ENCODE results near the gene KCNAB1.

The KCNAB1 gene

DNA sequence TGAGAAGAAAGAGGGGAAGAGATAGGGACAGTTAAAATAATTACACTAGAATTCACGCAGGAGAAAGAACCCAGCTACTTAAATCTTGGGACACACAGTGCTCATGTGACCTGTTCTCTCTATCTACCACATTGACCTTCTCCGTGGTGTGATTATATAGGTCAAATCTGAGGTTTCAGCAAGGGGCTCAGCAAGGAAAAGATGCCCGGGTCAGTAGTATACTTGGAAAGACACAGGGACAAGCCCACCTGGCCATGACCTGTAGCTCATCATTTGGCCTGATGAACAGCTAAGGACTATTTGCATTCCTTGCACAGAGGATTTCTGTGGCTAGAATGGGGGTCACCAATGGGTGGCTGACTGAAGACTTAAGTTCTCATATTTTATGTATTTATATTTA is 362.6 kb downstream of the KCNAB1 start:
- no peak overlapping the region for H3K4me3 ChIP-seq (ENCODE audit: low read depth in 1 of 5, low read length in 5 of 5)
- no peaks in the 10 kb centered on the region for H3K27me3 ChIP-seq (ENCODE audit: control insufficient read depth in 5 of 5, insufficient read depth in 4 of 5, low read length in 5 of 5)
- no peaks in the 10 kb centered on the region for H3K9me3 ChIP-seq (ENCODE audit: control insufficient read depth in 5 of 5, low read length in 5 of 5)
- no peaks in the 10 kb centered on the region for H3K36me3 ChIP-seq (ENCODE audit: control insufficient read depth in 5 of 5, insufficient read depth in 5 of 5, low read length in 5 of 5)
- peaks cover 0 to 7% (median 0%) of the 10 kb centered on the region in 5 donors for H3K4me1 ChIP-seq (ENCODE audit: control insufficient read depth in 5 of 5, insufficient read depth in 5 of 5, low read length in 5 of 5)
- no peak overlapping the region for H3K27ac ChIP-seq (ENCODE audit: low read depth, low read length)
- H3K9ac ChIP-seq (ENCODE audit: low read length in 5 of 5) = no peak overlapping the region

DNA sequence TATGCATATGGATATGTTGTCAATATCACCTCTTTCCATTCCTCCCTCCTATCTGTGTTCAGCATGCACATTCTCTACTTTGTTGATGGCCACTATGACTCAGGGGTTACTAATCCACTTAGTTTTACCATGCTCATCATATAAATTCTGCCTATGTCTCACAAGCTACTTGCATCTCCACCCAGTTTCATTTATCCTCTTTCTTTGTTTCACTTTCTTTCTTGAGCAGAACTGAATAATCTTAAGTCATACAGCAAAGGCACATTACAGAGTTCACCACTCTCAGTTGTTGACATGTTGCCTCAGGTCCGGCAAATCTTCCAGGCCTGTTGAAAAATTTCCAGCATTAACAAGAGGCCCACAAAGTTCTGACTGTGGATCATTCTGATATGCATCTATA is 363.0 kb downstream of the KCNAB1 start:
- H3K9me3 ChIP-seq (ENCODE audit: control insufficient read depth in 5 of 5, low read length in 5 of 5) = no peaks in the 10 kb centered on the region
- H3K27ac ChIP-seq (ENCODE audit: low read depth, low read length) = no peak overlapping the region
- no peak overlapping the region for H3K9ac ChIP-seq (ENCODE audit: low read length in 5 of 5)
- no peaks in the 10 kb centered on the region for H3K27me3 ChIP-seq (ENCODE audit: control insufficient read depth in 5 of 5, insufficient read depth in 4 of 5, low read length in 5 of 5)
- no peaks in the 10 kb centered on the region for H3K36me3 ChIP-seq (ENCODE audit: control insufficient read depth in 5 of 5, insufficient read depth in 5 of 5, low read length in 5 of 5)
- no peak overlapping the region for H3K4me3 ChIP-seq (ENCODE audit: low read depth in 1 of 5, low read length in 5 of 5)
- H3K4me1 ChIP-seq (ENCODE audit: control insufficient read depth in 5 of 5, insufficient read depth in 5 of 5, low read length in 5 of 5) = peaks cover 0 to 7% (median 0%) of the 10 kb centered on the region in 5 donors

DNA sequence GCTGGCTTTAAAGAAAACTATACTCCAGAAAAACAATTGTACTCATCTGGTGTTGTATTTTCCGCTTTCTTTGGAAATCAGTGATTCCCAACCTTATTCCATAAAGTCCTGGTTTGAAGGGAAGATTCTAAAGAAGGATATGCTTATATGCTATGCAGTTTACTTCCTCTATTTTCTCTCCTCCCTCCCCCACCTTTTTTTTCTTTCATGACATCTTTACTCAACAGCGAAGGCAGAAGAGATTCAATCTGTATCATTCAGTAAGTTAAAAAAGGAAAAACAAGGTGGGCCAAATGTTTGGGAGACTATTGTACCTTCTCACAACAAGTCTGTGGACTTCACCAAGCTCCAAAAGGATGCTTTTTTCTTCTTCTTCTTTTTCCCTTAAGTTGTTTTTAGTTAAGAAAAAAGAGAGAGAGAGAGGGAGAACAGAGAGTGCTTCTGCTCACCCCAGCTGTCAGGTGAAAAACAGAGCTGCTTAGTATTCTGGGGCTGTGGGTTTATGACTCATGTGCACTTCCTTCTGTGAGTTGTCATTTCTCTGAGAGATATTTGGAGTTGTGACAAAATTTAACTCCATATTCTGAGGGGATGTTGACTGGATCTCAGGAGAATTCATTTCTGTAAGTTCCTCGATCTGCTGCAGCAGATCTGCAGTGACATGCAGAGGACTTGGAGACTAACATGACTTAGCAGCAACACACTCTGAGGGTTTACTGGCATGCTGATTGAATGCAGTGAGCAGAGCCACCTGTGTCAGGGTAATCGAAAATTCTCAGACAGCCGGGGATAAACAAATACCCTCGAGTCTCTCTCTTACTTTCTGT is 363.8 kb downstream of the KCNAB1 start:
- Histone ChIP-seq H3K4me1 (ENCODE audit: control insufficient read depth in 5 of 5, insufficient read depth in 5 of 5, low read length in 5 of 5) (peaks cover 0 to 7% (median 0%) of the 10 kb centered on the region in 5 donors), H3K9ac (ENCODE audit: low read length in 5 of 5) (no peak overlapping the region), H3K4me3 (ENCODE audit: low read depth in 1 of 5, low read length in 5 of 5) (no peak overlapping the region), H3K36me3 (ENCODE audit: control insufficient read depth in 5 of 5, insufficient read depth in 5 of 5, low read length in 5 of 5) (no peaks in the 10 kb centered on the region), H3K27ac (ENCODE audit: low read depth, low read length) (no peak overlapping the region), H3K27me3 (ENCODE audit: control insufficient read depth in 5 of 5, insufficient read depth in 4 of 5, low read length in 5 of 5) (no peaks in the 10 kb centered on the region), H3K9me3 (ENCODE audit: control insufficient read depth in 5 of 5, low read length in 5 of 5) (no peaks in the 10 kb centered on the region)

DNA sequence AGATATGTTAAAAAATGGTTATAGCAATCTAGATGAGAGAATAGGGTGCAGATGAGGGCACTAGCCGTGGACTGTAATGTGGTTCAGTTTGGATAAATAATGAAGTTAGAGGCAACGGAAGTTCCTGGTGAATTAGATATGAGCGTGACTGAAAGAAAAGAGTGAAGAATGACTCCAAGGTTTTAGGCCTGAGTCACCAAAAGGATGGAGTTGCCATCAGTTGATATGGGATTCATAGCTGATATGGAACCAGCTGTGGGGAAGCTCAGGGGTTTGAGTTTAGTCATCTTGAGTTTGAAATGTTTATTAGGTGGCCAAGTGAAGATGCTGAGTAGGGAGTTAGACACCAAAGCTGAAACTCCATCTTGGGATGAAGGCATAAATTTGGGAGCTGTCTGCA is 368.4 kb downstream of the KCNAB1 start:
- Histone ChIP-seq H3K9ac (ENCODE audit: low read length in 5 of 5) (no peak overlapping the region), H3K4me1 (ENCODE audit: control insufficient read depth in 5 of 5, insufficient read depth in 5 of 5, low read length in 5 of 5) (peaks cover 0 to 5% (median 2%) of the 10 kb centered on the region in 5 donors), H3K36me3 (ENCODE audit: control insufficient read depth in 5 of 5, insufficient read depth in 5 of 5, low read length in 5 of 5) (no peaks in the 10 kb centered on the region), H3K27ac (ENCODE audit: low read depth, low read length) (no peak overlapping the region), H3K27me3 (ENCODE audit: control insufficient read depth in 5 of 5, insufficient read depth in 4 of 5, low read length in 5 of 5) (no peaks in the 10 kb centered on the region), H3K4me3 (ENCODE audit: low read depth in 1 of 5, low read length in 5 of 5) (no peak overlapping the region), H3K9me3 (ENCODE audit: control insufficient read depth in 5 of 5, low read length in 5 of 5) (no peaks in the 10 kb centered on the region)

GRCh38 chr3:156489462-156489911 is 369.1 kb downstream of the KCNAB1 start:
- no peak overlapping the region for H3K4me3 ChIP-seq (ENCODE audit: low read depth in 1 of 5, low read length in 5 of 5)
- H3K9ac ChIP-seq (ENCODE audit: low read length in 5 of 5) = no peak overlapping the region
- H3K36me3 ChIP-seq (ENCODE audit: control insufficient read depth in 5 of 5, insufficient read depth in 5 of 5, low read length in 5 of 5) = no peaks in the 10 kb centered on the region
- no peak overlapping the region for H3K27ac ChIP-seq (ENCODE audit: low read depth, low read length)
- H3K27me3 ChIP-seq (ENCODE audit: control insufficient read depth in 5 of 5, insufficient read depth in 4 of 5, low read length in 5 of 5) = no peaks in the 10 kb centered on the region
- no peaks in the 10 kb centered on the region for H3K9me3 ChIP-seq (ENCODE audit: control insufficient read depth in 5 of 5, low read length in 5 of 5)
- H3K4me1 ChIP-seq (ENCODE audit: control insufficient read depth in 5 of 5, insufficient read depth in 5 of 5, low read length in 5 of 5) = peaks cover 0 to 4% (median 3%) of the 10 kb centered on the region in 5 donors

DNA sequence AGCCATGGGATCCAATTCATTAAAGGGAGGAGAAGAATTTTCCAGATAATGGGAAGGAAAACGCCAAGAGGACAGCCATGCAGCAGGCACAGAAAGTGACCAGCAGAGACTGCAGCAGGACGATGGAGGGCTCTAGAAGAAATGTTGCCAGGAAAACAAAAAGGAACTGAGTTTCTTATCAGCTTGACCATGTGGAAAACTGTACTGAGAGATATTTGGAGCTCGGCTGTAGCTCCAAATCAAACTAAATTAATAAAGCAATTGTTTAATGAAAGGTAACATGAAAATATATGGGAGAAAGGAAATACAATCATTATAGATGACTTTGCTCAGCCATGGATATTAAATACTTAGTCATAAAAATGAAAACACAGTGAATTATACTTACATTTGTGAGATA is 370.8 kb downstream of the KCNAB1 start:
- Histone ChIP-seq H3K27me3 (ENCODE audit: control insufficient read depth in 5 of 5, insufficient read depth in 4 of 5, low read length in 5 of 5) (no peaks in the 10 kb centered on the region), H3K9ac (ENCODE audit: low read length in 5 of 5) (no peak overlapping the region), H3K4me3 (ENCODE audit: low read depth in 1 of 5, low read length in 5 of 5) (no peak overlapping the region), H3K4me1 (ENCODE audit: control insufficient read depth in 5 of 5, insufficient read depth in 5 of 5, low read length in 5 of 5) (peaks cover 0 to 5% (median 3%) of the 10 kb centered on the region in 5 donors), H3K9me3 (ENCODE audit: control insufficient read depth in 5 of 5, low read length in 5 of 5) (no peaks in the 10 kb centered on the region), H3K36me3 (ENCODE audit: control insufficient read depth in 5 of 5, insufficient read depth in 5 of 5, low read length in 5 of 5) (no peaks in the 10 kb centered on the region), H3K27ac (ENCODE audit: low read depth, low read length) (no peak overlapping the region)

DNA sequence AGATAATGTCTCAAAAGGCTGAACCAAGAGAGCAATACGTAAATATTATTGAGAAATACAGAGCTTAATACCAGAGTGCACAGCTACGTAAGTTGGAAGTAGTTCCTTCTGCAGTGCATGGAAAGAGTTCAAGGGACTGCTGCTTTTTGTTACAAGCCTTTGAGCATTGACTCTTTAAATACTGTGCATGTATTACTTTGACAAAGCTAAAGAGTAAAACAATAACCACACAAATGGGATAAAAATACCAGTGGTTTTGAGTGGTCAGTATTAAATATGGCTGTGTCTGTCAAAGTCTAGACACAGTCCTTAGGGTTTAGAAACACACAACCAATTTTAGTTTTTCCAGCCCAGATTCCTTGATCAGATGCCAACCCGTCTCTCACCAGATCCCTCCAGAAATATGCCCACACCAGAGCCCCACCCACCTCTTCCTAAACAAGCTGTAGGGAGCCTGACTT is 372.5 kb downstream of the KCNAB1 start:
- H3K27ac ChIP-seq (ENCODE audit: low read depth, low read length) = no peak overlapping the region
- no peaks in the 10 kb centered on the region for H3K36me3 ChIP-seq (ENCODE audit: control insufficient read depth in 5 of 5, insufficient read depth in 5 of 5, low read length in 5 of 5)
- H3K4me1 ChIP-seq (ENCODE audit: control insufficient read depth in 5 of 5, insufficient read depth in 5 of 5, low read length in 5 of 5) = peaks cover 0 to 5% (median 3%) of the 10 kb centered on the region in 5 donors
- no peaks in the 10 kb centered on the region for H3K27me3 ChIP-seq (ENCODE audit: control insufficient read depth in 5 of 5, insufficient read depth in 4 of 5, low read length in 5 of 5)
- H3K9ac ChIP-seq (ENCODE audit: low read length in 5 of 5) = no peak overlapping the region
- H3K9me3 ChIP-seq (ENCODE audit: control insufficient read depth in 5 of 5, low read length in 5 of 5) = no peaks in the 10 kb centered on the region
- H3K4me3 ChIP-seq (ENCODE audit: low read depth in 1 of 5, low read length in 5 of 5) = no peak overlapping the region

- H3K27me3 ChIP-seq (ENCODE audit: control insufficient read depth in 5 of 5, insufficient read depth in 4 of 5, low read length in 5 of 5) = no peaks in the 10 kb centered on the region
- H3K4me3 ChIP-seq (ENCODE audit: low read depth in 1 of 5, low read length in 5 of 5) = no peak overlapping the region
- no peak overlapping the region for H3K9ac ChIP-seq (ENCODE audit: low read length in 5 of 5)
- no peaks in the 10 kb centered on the region for H3K36me3 ChIP-seq (ENCODE audit: control insufficient read depth in 5 of 5, insufficient read depth in 5 of 5, low read length in 5 of 5)
- H3K4me1 ChIP-seq (ENCODE audit: control insufficient read depth in 5 of 5, insufficient read depth in 5 of 5, low read length in 5 of 5) = peaks cover 0 to 5% (median 3%) of the 10 kb centered on the region in 5 donors
- H3K9me3 ChIP-seq (ENCODE audit: control insufficient read depth in 5 of 5, low read length in 5 of 5) = no peaks in the 10 kb centered on the region
- H3K27ac ChIP-seq (ENCODE audit: low read depth, low read length) = no peak overlapping the region
Observed at GRCh38 chr3:156493887-156494286, 373.5 kb downstream of the KCNAB1 start.

DNA sequence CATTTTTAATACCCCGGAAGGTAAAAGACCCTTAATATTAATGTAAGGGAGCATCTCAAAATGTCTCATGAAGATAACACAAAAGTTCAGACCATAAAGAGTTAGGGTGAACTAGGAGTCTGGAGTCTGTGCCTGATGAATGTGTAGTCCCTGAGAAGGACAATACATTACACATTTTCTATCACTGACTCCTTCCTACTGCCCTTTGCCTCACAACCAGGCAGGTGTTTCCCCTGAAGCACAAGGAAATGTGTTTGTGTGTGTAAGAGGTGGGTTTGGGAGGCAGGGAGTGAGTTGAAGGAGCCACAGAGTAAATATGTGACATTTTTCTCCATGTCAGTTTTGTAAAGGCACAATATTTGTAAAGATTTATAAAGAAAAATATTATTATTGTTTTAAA is 375.4 kb downstream of the KCNAB1 start:
- Histone ChIP-seq H3K27ac (ENCODE audit: low read depth, low read length) (no peak overlapping the region), H3K9me3 (ENCODE audit: control insufficient read depth in 5 of 5, low read length in 5 of 5) (no peaks in the 10 kb centered on the region), H3K36me3 (ENCODE audit: control insufficient read depth in 5 of 5, insufficient read depth in 5 of 5, low read length in 5 of 5) (no peaks in the 10 kb centered on the region), H3K4me3 (ENCODE audit: low read depth in 1 of 5, low read length in 5 of 5) (no peak overlapping the region), H3K27me3 (ENCODE audit: control insufficient read depth in 5 of 5, insufficient read depth in 4 of 5, low read length in 5 of 5) (no peaks in the 10 kb centered on the region), H3K9ac (ENCODE audit: low read length in 5 of 5) (no peak overlapping the region), H3K4me1 (ENCODE audit: control insufficient read depth in 5 of 5, insufficient read depth in 5 of 5, low read length in 5 of 5) (peaks cover 0 to 5% (median 3%) of the 10 kb centered on the region in 5 donors)

DNA sequence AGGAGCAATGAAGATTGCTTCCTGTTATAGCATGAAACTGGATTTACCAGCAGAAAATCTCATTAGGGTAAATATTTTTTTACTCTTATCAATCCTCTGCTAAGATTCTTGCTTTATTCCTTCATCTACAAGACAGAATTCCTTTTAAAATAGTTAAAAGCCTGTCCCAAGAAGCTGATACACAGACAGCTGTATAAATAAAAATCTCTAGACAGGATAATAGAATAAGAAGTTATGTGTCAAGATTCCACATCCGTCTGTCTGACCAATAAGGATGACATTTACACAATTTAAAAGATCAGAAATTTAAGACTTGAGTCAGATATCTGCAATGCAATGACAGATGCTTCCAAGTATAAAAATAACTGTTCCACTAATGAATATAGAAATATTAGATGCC is 376.9 kb downstream of the KCNAB1 start:
- Histone ChIP-seq H3K36me3 (ENCODE audit: control insufficient read depth in 5 of 5, insufficient read depth in 5 of 5, low read length in 5 of 5) (no peaks in the 10 kb centered on the region), H3K27ac (ENCODE audit: low read depth, low read length) (no peak overlapping the region), H3K27me3 (ENCODE audit: control insufficient read depth in 5 of 5, insufficient read depth in 4 of 5, low read length in 5 of 5) (no peaks in the 10 kb centered on the region), H3K9me3 (ENCODE audit: control insufficient read depth in 5 of 5, low read length in 5 of 5) (no peaks in the 10 kb centered on the region), H3K9ac (ENCODE audit: low read length in 5 of 5) (no peak overlapping the region), H3K4me3 (ENCODE audit: low read depth in 1 of 5, low read length in 5 of 5) (no peak overlapping the region), H3K4me1 (ENCODE audit: control insufficient read depth in 5 of 5, insufficient read depth in 5 of 5, low read length in 5 of 5) (peaks cover 0 to 5% (median 3%) of the 10 kb centered on the region in 5 donors)
